Cardiac septum (tissue), 1 donor: ENCODE data around the gene BCAT1. TPM values are rescaled to one million over a fixed set of nuclear protein-coding genes. Genes with fewer than 3 reads are reported as not detected.

Experiments used
- DNase-seq: peaks from one replicate; pipeline ENCODE4 v3.0.0-alpha.2; 2020; ENCODE audit warnings: low spot score
- intact Hi-C: fragments of 100-400 bp; cut with DNase I; formaldehyde crosslinking; loops from one replicate; pipeline ENCODE4 v1.14.0; 2022
- total RNA-seq: library from RNA; stranded (reverse); fragmentation: NEBNext Ultra II Directional; extraction: Animal tissue kit (Norgen Biotek cat#: 25700); gene quantifications from one replicate; pipeline ENCODE4 v1.2.1, GENCODE V29; 2021
- donor health status: DM: no; HTN: no; CAD: no.

BCAT1 gene
- total RNA-seq, 1 donor from 2014 or later = 3.5 TPM

DNA sequence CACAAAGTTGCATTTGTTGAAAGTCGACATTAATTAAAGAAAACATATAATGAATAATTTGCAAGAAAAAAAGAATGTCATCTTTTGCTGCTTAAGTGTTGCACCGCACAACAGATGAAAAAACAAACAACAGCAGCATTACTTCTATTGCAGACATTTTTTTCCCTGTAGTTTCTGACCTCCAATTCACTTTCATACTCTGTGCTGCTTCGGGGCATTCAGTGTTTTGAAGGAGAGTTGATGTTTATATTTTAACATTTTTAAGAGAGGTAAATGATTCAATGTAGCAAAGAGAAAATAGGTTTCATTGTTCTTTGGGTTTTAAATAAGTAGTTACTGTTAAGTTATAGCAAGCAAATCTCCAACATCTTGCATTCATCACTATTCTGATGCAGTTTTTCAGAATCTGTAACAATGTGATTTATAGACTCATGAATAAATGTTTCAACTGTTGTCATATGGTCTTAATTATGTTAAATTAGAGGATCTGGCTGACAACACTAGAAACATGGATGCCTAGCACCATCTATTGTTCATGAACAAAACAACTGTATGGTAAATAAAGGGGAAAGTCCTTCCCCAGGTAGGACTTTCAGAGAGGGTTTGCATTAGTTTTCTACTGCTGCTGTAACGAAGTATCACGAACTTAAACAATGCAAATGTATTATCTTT is 168.1 kb downstream of the BCAT1 start:
- intact Hi-C loops = no loop called here
- DNase-seq = no peak

DNA sequence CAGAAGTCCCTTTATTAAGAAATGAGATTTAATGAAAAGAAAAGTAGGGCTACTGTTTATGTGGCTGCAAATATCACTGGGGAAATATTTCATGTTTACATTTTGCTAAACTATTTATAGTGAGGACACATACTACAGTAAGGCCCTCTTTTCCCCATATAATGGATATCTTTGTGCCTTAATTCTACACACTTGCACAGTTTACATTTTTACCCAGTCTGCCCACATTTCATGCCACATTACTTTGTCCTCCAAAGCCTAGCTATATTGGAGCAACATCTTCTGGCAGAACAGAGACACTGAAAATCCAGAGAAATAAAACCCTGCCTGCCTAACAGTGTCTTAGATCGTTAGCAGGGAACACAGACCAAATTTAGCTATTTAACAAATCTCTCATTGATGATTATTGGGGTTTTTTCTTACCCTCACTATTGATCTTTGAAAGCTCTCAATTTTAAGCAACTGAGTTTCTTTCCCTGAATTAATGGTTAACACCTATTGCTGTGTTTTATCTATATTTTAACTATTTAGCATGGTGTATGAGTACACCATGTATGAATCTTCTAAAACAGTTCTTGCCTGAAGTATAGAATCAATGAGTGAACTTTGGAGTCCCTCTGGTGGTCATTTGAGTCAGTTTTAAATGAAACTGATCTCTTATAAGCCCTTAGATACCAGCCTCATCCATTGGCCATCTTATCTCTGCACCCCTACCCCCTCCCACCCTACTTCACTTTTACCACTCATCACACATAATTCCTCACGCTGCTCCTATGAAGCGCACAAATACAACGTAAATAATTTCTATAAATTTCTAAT is 170.2 kb downstream of the BCAT1 start:
- intact Hi-C loops = no loop called here
- no peak for DNase-seq

DNA sequence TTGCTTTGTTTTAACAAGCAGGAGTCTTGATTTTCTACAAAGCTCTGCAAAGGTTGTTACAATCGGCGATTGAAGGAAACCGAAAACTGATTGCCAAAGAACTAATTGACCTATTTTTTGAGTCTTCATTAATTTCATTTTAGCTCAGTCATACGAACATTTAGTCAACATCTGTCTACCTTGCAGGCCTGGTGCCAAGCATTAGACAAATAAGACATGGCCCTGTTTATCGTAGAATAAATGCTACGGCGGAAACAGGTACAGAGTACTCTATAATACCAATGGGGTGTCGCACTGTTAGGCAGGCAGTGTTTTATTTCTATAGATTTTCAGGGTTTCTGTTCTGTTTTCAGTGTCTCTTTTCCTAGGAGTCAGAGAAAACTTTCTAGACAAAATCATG is 171.5 kb downstream of the BCAT1 start:
- intact Hi-C loops = no loop called here
- DNase-seq = no peak

DNA sequence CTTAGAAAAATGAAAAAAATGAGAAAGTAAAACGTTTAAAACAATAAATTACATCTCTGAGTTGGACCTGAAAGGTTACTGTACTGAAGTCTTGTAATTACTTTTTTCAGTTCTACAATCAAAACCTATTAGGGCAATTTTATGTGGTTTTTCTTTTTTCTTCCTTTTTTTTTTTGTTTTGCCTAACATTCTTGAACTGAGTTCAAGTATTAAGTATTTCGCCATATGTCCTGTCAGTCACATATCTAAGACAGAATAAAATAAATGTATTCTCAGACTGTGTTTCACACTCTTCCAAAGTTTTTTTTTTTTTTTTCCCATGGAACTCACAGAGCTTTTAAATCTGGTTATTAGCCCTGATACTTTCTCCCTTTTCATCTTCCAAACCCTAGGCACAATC is 172.0 kb downstream of the BCAT1 start:
- DNase-seq = no peak
- intact Hi-C loops = no loop called here

DNA sequence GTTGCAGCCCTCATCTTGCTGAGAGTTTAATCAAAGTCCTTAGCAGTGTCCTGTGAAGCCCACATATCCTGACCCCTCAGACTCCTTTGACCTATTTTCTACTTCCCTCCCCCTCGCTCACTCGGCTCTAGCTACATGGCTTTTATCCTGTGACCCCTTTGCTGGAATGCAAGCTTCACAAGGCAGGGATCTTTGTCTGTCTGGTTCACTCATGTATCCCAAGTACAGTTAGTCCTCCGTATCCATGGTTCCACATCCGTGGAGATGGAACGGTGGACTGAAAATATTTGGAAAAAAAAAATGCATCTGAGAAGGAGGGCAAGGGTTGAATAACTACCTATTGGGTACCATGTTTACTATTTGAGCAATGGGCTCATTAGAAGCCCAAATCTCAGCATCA is 173.8 kb downstream of the BCAT1 start:
- no peak for DNase-seq
- intact Hi-C loops = no loop called here

DNA sequence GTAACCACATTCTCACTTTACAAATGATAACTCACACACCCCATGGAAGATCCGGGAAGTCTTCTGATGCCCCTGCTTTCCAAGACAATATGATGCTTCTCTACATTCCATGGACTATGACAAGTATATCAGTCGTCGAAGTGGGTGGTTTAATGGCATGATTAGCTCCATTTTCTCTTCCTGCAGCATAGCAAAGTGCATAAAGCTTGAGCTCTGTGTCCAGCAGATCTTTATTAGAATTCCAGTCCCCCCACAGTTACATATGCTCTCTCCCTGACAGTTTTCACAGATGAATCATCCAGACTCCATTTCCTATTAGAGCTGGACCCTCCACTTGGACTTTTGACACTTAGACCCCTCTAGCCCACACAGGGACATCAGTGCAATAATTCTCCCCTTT is 174.9 kb downstream of the BCAT1 start:
- intact Hi-C loops = no loop called here
- no peak for DNase-seq

DNA sequence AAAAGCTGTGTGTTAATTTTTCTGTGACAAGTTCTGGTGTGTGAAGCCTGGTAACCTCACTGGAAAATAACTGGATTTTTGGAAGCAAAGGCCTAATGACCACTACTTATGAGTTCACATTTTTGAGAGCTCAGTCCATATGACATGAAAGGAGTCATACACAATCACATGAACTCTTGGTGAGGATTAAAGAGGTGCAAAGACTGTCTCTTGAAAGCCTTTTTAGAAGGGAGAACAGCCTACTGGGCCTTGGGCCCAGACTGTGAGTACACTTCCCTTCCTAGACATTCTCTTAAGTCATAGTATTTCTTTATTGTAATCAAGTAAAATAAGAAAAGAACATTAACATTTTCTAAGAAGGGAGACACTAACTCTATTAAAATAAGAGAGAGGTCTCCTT is 176.1 kb downstream of the BCAT1 start:
- DNase-seq = no peak
- intact Hi-C loops = no loop called here

DNA sequence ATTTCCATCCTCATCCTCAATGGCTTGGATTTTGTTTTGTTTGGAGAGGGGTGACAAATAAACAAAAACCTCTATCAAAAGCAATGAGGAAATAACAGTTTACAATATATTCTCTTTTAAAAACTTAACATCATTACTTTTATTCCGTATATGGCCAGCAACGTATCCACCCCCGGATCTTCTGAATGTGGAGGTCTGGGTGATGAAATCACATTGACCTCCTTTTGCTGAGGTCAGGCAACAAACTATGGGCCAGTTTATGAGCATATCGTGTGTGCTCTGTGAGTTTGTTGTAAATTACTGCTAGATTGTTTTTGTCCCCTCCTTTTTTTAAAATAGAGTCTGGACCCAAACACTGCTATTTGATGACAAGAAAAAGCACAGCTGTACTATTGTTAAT is 178.1 kb downstream of the BCAT1 start:
- no peak for DNase-seq
- intact Hi-C loops = no loop called here

DNA sequence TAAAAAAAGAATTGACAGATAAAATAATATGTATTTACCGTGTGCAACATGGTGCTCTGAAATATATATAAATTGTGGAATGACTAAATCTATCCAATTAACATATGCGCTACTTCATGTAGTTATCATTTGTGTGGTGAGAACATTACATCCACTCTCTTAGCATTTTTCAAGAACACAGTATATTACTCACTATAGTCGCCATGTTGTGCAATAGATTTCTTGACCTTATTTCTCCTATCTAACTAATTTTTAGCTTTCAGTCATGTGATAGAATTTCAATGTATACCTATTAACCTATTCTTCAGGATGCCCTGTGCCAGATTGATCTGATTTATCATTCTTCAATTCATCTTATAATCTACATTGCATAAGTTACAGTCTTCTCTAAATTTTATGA is 178.6 kb downstream of the BCAT1 start:
- intact Hi-C loops = no loop called here
- DNase-seq = no peak

DNA sequence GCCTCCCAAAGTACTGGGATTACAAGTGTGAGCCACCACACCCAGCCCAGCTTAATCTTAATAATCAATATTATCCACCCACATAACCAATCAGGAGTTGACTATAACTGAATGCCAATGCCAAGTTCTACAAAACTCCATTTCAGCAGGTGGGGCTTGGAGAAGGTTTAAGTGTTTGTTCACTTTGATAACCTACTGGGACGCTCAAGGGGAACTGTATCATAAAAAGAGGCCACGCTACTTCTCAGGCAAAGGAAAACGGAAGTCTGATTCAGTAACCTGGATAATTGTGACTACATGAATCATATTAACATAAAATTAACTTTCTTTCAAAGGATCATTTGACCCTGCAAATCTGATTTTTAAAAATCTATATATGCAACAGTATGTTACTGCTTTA is 179.2 kb downstream of the BCAT1 start:
- intact Hi-C loops = no loop called here
- no peak for DNase-seq

DNA sequence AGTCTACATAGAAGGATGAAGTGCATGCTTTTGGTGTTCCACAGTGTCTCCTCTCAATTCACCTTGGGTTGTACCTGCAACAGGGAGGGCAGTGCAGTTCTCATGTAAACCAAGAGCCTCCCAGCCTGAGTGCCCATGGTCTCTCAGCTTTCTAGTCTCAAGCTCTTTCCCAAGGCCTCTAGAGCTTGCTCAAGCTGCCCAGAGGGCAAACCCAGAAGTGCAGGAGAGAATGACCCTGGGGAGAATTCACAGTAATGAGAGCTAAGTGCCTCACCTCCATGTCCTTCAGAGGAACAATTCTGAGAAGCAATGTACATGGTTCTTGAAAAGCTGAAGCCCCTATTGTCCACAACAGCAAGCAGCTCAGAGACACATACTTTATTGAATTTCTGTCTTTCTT is 180.5 kb downstream of the BCAT1 start:
- intact Hi-C loops = no loop called here

DNA sequence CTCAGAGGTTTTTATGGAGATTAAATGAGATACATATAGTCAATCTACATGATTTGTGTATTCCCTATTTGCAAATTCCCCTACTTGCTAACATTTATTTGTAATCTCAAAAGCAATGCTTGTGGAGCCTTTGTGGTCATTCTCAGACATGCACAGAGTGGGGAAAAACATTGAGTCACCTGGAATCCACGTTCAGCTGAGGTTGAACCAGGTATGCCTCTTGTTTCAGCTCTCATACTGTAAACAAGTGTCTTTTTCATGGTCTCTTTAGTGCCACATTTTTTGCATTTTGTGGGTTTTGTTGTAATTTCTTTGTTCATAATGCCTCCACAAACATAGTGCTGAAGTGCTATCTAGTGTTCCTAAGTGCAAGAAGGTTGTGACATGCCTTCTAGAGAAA is 181.9 kb downstream of the BCAT1 start:
- no peak for DNase-seq
- intact Hi-C loops = no loop called here

More for the DNA sequence above, 180.5 kb downstream of the BCAT1 start:
- DNase-seq = no peak

DNA sequence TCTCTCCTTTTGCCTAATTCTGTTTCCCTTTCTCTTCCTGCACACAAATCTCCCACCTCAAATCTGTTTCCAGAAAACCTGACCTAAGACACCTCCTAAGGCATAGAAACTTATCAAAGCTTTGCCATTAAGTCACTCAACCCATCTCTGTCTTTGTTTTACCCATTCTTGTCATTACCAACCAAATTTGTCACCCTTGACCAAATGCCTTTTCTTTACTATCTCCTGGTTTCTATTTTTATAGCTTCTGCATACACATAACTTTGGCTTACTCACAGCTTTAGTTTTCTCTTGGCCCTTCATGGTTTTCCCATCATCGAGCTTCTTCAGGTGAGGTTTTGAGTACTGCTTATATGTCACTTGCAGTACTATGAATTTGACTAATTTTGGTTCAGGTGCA is 184.2 kb downstream of the BCAT1 start:
- DNase-seq = no peak
- intact Hi-C loops = no loop called here

DNA sequence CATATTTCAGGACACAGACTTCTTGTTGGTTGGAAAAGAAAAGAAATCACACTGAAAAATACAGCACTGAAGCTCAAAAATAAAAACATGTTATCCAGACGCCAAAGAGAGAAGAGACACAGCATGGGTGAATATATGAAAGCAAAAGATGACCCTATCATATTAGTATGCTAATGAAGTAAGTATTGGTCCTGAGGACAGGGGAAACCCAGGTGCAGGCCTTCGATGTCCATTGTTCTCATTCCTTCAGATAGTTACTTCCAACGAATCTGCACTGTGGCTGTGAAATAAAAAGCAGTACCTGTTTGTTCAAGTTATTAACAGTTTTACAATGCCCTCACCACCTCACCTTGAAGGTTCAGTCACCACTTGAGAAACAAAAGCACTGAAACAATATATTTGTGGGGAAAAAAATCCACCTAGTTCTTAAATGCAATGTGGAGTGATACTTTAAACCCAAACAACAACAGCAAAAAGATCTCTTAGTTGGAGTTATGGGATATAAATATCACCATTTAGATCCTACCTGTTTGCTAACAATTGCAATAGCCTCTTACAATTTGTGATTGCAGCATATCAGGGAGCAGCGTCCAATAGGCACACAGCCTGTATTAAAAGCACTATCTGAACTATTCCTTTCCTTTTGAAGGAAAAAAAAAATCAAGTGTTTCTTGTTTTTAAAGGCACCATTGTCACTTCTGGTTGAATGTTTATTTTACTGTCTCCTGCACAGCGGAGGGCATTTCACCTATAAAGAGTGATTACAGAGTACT is 188.1 kb downstream of the BCAT1 start:
- intact Hi-C loops = no loop called here

DNA sequence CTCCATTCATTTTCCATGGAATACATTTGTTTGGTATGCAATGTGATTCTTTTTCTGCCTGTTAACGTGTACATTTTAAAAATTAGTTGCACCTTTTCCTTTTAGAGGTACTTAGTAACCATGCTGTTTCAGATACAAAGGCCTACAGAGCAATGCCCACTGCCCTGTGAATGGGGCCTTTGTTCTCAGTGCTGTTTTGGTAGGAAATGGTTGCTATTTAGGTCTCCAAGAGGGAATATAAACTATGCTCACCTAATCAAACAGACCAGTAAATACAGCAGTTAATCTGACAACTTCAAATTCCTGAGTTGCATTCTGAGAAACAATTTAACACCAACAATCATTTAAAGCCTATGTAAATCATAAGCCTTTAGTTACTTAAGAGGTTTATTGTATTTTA is 188.7 kb downstream of the BCAT1 start:
- DNase-seq = no peak
- intact Hi-C loops = no loop called here

More for the DNA sequence above, 188.1 kb downstream of the BCAT1 start:
- DNase-seq = no peak

Other genes starting within 250 kb of the BCAT1 start
- gene DNAI7, start 246.1 kb upstream of the BCAT1 start, total RNA-seq = 0.38 TPM
- 41.9 TPM for gene ETFRF1, start 246.1 kb upstream of the BCAT1 start, total RNA-seq